EH (cell line): ENCODE data around the gene BTD.

Experiments used
- DNase-seq: peaks from one replicate; pipeline ENCODE4 v3.0.0-alpha.2; 2015; ENCODE audit warnings: low read depth

The BTD gene, protein sequence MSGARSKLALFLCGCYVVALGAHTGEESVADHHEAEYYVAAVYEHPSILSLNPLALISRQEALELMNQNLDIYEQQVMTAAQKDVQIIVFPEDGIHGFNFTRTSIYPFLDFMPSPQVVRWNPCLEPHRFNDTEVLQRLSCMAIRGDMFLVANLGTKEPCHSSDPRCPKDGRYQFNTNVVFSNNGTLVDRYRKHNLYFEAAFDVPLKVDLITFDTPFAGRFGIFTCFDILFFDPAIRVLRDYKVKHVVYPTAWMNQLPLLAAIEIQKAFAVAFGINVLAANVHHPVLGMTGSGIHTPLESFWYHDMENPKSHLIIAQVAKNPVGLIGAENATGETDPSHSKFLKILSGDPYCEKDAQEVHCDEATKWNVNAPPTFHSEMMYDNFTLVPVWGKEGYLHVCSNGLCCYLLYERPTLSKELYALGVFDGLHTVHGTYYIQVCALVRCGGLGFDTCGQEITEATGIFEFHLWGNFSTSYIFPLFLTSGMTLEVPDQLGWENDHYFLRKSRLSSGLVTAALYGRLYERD

DNA sequence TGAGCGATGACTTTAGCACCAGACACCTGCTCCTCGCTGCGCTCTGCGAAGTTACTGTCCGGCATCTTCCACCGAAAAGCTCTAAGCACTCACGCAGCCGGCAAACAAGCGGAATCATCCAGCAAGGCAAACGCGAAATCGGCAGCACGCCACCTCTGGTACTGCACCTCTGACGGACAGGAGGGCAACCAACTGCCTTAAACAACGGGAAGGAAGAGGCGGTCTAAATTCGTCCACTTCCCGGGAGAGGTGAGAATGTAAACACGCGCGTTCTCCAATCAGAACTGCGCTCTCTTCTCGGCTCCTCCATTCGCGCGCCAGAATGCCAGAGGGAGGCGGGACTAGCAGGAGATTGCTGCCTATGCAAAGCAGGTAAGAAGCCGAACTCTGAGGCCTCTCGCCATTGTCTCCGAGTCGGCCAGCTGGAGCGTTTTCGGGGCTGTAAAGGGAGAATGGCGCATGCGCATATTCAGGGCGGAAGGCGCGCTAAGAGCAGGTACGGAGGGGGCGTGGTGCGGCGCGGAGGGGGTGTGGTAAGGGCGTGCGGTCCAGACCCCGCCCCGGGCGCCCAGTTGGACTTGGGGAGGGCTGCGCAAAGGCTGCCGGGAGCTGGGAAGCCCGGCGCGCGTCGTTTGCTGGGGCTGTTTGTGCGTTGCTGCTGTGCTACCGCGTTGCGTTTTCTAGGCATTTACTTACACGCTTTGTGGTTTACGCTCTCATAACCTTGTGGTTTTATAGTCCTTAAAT, at the start of gene BTD, which contains the start of gene HACL1:
BTD (plus strand) TSS at position 347 of the 747 bp plus-strand sequence. CDS start 33,695 bp downstream, outside the sequence.
HACL1 (minus strand) TSS at position 171 of the 747 bp plus-strand sequence; CDS start at position 65, 106 bp downstream.
- DNase-seq: peak; percentile 100

- DNase-seq: no peak
These were observed 49.6 kb upstream of the BTD start for GRCh38 chr3:15551902-15552301.

DNA sequence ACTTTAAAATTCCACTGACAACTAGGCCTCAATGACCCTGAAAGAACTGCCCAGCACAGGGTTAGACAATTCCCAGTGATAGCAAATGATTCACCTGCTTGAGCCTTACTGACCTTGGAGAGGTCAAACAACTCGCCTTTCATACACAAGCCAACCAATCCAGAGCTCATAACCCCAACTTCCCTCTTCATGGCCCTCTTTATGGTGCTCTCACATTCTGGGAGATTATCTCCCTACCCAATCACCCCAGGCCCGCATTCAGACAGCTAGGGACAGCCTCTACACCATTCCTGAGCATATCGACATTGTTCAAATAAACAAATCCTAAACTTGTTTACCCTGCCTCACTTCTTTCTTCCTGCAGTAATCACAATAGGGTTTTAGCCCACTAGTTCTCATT, 47.8 kb upstream of the BTD start:
- DNase-seq: no peak

DNA sequence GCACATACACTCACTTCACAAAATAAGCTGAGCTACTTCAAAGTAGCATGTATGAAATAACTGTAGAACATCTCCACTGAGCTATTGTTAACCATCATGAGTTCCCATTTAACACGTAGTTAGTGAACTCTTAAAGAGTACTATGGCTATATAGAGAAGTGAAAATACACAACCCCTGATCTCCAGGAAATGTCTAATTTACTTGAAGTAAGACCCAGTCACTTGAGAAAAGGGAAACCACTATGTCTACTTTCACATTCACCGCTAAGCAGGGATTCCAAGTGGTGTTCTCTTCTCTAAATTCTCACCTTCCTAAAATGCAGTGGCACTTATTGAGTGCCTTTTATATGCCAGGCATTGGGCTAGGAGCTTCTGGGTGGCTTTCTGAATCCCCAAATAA, 45.0 kb upstream of the BTD start:
- DNase-seq: no peak

GRCh38 chr3:15557511-15557946, 44.0 kb upstream of the BTD start:
- peak; percentile 79 for DNase-seq

DNA sequence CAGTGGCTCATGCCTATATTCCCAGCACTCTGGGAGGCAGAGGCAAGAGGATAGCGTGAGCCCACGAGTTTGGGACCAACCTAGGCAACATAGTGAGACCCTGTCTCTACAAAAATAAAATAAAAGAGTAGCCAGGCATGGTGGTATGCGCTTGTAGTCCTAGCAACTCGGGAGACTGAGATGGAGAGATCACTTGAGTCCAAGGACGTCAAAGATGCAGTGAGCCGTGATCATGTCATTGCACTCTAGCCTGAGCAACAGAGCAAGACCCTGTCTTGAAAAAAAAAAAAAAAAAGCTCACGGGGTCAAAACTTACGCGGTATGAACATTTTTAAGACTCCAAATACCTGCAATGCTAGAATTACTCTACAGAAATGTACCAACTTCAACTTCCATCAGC, 43.0 kb upstream of the BTD start:
- no peak for DNase-seq

GRCh38 chr3:15562560-15562959, 39.0 kb upstream of the BTD start:
- DNase-seq: no peak

- DNase-seq: no peak
These were observed 38.4 kb upstream of the BTD start for GRCh38 chr3:15563190-15563589.

DNA sequence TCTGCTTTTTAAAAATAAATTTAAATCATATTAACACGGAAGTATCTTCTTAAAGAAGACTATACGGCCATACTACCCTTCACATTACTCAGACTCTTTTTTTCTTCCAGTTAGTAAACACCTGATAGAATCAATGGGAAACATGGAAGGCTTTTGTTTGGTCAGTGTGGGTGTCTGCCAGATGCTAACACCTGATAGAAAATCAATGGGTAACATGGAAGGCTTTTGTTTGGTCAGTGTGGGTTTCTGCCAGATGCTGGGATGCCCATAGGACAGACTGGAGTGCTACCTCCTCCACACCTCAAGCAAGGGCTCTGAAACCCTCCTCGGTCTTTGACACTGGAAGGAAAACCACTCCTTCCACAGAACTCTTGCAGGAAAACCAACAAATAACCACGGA, 29.4 kb upstream of the BTD start:
- no peak for DNase-seq

GRCh38 chr3:15575446-15575845, 26.1 kb upstream of the BTD start:
- DNase-seq: no peak

DNA sequence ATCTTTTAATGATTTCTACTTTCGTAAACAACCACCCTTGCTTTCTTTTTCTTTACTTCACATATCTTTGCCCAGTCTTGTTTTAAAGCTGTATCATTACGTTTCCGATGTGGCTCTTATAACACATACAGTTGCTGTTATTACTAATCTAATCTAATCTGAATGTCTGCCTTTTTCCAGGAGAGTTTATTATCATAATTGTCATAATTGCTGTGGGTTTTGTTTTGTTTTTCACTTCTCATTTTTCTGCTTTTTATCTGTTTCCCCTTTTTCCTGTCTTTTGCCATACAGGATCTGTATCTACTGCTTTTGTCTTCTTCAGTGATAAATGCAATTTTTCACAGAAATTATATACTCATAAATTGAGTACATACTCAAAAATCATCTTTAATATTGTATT, 25.1 kb upstream of the BTD start:
- DNase-seq: no peak

DNA sequence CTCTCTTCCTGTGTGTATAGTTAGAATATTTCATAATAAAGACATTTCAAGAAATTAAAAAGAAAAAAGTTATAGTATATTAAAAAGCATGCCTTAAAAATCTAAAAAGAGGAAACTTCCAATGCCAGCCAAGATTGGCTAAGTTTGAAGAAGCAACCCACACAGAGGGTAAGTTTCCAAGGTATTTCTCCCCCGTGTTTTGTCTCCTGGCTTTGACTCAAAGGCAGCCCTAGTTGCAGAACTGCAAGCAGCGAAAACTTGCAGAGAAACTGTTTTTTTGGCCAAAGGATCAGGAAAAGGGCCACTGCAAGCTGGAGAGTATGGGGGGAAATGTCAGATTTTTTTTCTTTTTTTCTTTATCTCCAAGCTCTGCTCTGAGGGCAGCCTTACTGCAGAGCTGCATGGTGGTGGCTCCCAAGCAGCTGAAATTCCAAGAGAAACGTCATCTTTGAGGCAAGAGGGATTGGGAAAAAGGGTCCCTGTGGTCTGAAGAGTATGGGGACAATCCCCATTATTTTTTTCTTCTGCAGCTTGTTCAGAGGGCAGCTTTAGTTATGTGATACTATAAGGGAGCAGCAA, 23.2 kb upstream of the BTD start:
- DNase-seq: no peak

GRCh38 chr3:15579051-15579450, 22.5 kb upstream of the BTD start:
- peak; percentile 38 for DNase-seq

- peak; percentile 44 for DNase-seq
These were observed 19.8 kb upstream of the BTD start for GRCh38 chr3:15581471-15582394.

GRCh38 chr3:15585111-15585845, 16.3 kb upstream of the BTD start:
- DNase-seq: no peak

DNA sequence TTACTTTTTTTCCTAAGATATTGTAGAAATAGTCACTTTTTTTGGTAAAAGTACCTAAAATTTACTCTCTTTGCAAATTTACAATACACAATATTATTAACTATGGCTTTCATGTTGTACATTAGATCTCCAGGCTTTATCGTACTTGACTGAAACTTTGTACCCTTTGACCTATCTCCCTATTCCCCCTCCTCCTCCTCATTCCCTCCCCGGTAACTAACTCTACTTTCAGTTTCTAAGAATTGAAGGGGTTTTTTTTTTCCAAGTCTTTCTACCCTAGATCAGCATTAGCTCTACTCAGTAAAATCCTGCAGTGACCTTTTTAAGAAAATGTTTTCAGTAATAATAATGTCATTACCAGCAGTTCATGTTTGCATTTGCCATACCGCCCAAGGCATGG, 10.3 kb upstream of the BTD start:
- DNase-seq: no peak

- no peak for DNase-seq
These were observed 9.6 kb upstream of the BTD start for GRCh38 chr3:15591928-15592327.

DNA sequence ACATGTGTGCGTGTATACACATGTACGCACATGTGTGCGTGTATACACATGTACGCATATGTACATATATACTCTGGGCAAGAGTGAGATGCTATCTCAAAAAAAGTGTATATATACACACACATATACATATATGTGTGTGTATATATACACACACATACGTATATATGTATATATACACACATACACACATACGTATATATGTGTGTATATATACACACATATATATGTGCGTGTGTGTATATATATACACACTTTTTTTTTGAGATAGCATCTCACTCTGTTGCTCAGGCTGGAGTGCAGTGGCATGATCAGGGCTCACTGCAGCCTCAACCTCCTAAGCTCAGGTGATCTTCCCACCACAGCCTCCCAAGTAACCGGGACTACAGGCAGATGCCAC, 8.6 kb upstream of the BTD start:
- DNase-seq: no peak

GRCh38 chr3:15595955-15596354, 5.6 kb upstream of the BTD start:
- no peak for DNase-seq

DNA sequence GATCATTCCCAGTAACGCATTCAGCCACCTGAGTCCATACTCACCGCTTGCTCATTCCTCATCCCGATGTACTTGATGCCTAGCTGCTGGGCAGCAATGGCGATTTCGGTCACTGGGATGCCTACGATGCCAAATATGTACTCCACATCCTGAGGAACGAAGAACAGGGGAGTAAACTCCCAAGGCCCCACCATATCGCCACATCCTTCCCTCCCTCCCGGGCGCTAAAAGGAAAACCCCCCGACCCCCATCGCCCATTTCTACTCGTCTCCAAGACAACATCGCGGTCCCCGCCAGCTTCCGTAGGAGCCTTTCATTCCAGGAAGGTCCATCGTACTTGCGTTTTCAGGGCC, 523 bp upstream of the BTD start:
- DNase-seq: no peak

DNA sequence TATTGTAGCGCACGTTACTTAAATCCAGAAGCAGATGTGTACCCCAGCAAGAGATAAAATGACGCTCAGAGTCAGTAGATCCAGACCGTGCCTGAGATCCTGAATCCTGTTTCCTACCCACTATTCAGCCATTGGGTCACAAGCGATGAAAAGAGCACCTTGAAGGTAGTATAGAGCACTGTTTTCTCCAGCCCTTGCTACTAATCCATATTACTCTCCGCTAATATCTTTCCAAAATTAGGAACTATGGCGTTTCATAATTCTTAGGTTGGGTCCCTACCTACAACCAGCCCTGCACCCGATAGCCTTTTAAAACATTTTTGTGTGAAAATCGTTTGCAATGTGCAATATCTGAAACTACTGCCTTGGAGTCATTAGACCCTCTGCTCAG, 596 bp downstream of the BTD start:
- DNase-seq: no peak
